Endothelial cell of umbilical vein (primary cell): ENCODE data around the gene PFKFB4. TPM values are rescaled to one million over a fixed set of nuclear protein-coding genes. Genes with fewer than 3 reads are reported as not detected.

Experiments used
- BruUV-seq: library from RNA; stranded (reverse); fragments of 400-500 nt; replicated peaks from 2 replicates; lab custom pipeline; 2021; lab: Mats Ljungman, UMichigan
- CTCF ChIA-PET: fragments of 300-600, 350-600 bp; sonication (Branson Sonifier 250); formaldehyde crosslinking; loops from one replicate; lab custom pipeline; 2021; ENCODE audit warnings: antibody characterized with exemption, inconsistent platforms; lab: Charles Lee
- POLR2A ChIA-PET: fragments of 300-600, 350-600 bp; sonication (Branson Sonifier 250); formaldehyde crosslinking; loops from one replicate; lab custom pipeline; 2021; ENCODE audit warnings: antibody characterized with exemption, inconsistent platforms; lab: Charles Lee
- DNase-seq: peaks from one replicate; pipeline ENCODE4 v3.0.0-alpha.2; 2011; ENCODE audit warnings: low read depth, low spot score
- FAIRE-seq: peaks from 2 replicates; lab custom pipeline; 2011; peaks lifted over from hg19 to GRCh38; lab: Jason Lieb, UNC
- H2AFZ ChIP-seq: 2 replicates; pipeline ENCODE4 v1.6.0; 2012; ENCODE audit warnings: low read depth, low read length, control low read depth, inconsistent platforms
- H3K27ac ChIP-seq: 2 replicates; pipeline ENCODE4 v1.5.1; 2011; ENCODE audit warnings: low read depth, mild to moderate bottlenecking, control low read depth, low read length, moderate library complexity; ENCODE audit not compliant: insufficient read depth
- H3K27me3 ChIP-seq, 2 experiments: 2 replicates each; pipeline versions ENCODE4 v1.6.0 to v1.6.1; 2011; ENCODE audit warnings: low read length in 2 of 2, mixed read lengths in 1 of 2; ENCODE audit not compliant: control insufficient read depth in 2 of 2, insufficient read depth in 2 of 2
- H3K36me3 ChIP-seq, 2 experiments: 2 replicates in 1 of 2; 3 replicates in 1 of 2; pipeline ENCODE4 v1.5.1; 2011; ENCODE audit warnings: low read length in 2 of 2, mild to moderate bottlenecking in 1 of 2, moderate library complexity in 1 of 2; ENCODE audit not compliant: control insufficient read depth in 2 of 2, insufficient read depth in 2 of 2; ENCODE audit errors: extremely low read depth in 1 of 2
- H3K4me1 ChIP-seq: 3 replicates; pipeline ENCODE4 v1.5.1; 2011; ENCODE audit warnings: mild to moderate bottlenecking, low read length; ENCODE audit not compliant: control insufficient read depth, insufficient read depth; ENCODE audit errors: extremely low read depth
- H3K4me2 ChIP-seq: 2 replicates; pipeline ENCODE4 v1.6.1; 2011; ENCODE audit warnings: low read length, control low read depth, mixed read lengths; ENCODE audit not compliant: insufficient read depth
- H3K4me3 ChIP-seq, 3 experiments: fragments of 200-600 bp in 1 of 3; sonication (generic), shearing (Covaris generic) in 1 of 3; replicated peaks in 1 of 3; 2 replicates each; pipeline ENCODE4 v1.5.1; 2011 to 2016; ENCODE audit warnings: control low read depth in 3 of 3, low read length in 3 of 3, mild to moderate bottlenecking in 2 of 3, inconsistent platforms in 1 of 3, low read depth in 1 of 3, moderate library complexity in 1 of 3; ENCODE audit not compliant: insufficient read depth in 1 of 3
- H3K79me2 ChIP-seq: 2 replicates; pipeline ENCODE4 v1.6.0; 2012; ENCODE audit warnings: low read length, inconsistent platforms; ENCODE audit not compliant: control insufficient read depth, insufficient read depth
- H3K9ac ChIP-seq: replicated peaks from 2 replicates; pipeline ENCODE3; 2011; ENCODE audit warnings: low read length, control low read depth; ENCODE audit not compliant: insufficient read depth; ENCODE audit errors: extremely low read depth
- H3K9me1 ChIP-seq: replicated peaks from 3 replicates; pipeline ENCODE4 v1.6.0; 2011; ENCODE audit warnings: mild to moderate bottlenecking, low read length; ENCODE audit not compliant: control insufficient read depth, insufficient read depth; ENCODE audit errors: extremely low read depth
- H3K9me3 ChIP-seq: replicated peaks from 2 replicates; pipeline ENCODE4 v1.5.1; 2012; ENCODE audit warnings: low read length, inconsistent platforms; ENCODE audit not compliant: control insufficient read depth, insufficient read depth
- H4K20me1 ChIP-seq: replicated peaks from 2 replicates; pipeline ENCODE3; 2011; ENCODE audit warnings: mild to moderate bottlenecking, low read length; ENCODE audit not compliant: control insufficient read depth, insufficient read depth; ENCODE audit errors: extremely low read depth
- CTCF ChIP-seq, 2 donors: IDR thresholded peaks; 1 replicate in 1 of 2; 2 replicates in 1 of 2; pipeline ENCODE4 v1.5.1; 2011; ENCODE audit warnings: low read length in 2 of 2, mild to moderate bottlenecking in 2 of 2, moderate library complexity in 2 of 2, control low read depth in 1 of 2, inconsistent platforms in 1 of 2, low read depth in 1 of 2; ENCODE audit not compliant: insufficient read depth in 1 of 2; ENCODE audit errors: extremely low read depth in 1 of 2
- FOS ChIP-seq: IDR thresholded peaks from 2 replicates; pipeline ENCODE4 v1.6.1; 2011; ENCODE audit warnings: mild to moderate bottlenecking, low read length, moderate library complexity, borderline replicate concordance; ENCODE audit not compliant: insufficient read depth
- GATA2 ChIP-seq: IDR thresholded peaks from 2 replicates; pipeline ENCODE4 v1.7.0; 2011; ENCODE audit warnings: low read depth, mild to moderate bottlenecking, moderate library complexity, mixed read lengths, low read length; ENCODE audit not compliant: insufficient read length, insufficient read depth
- JUN ChIP-seq: IDR thresholded peaks from 2 replicates; pipeline ENCODE4 v1.6.1; 2011; ENCODE audit warnings: borderline replicate concordance, low read depth; ENCODE audit not compliant: insufficient read length, insufficient read depth
- MYC ChIP-seq: IDR thresholded peaks from one replicate; pipeline ENCODE4 v1.6.1; 2011; ENCODE audit warnings: mild to moderate bottlenecking, low read depth, low read length
- POLR2A ChIP-seq: IDR thresholded peaks from 2 replicates; pipeline ENCODE4 v1.6.1; 2012; ENCODE audit warnings: low read depth, mild to moderate bottlenecking, control low read depth, low read length
- POLR2AphosphoS5 ChIP-seq: IDR thresholded peaks from 2 replicates; pipeline ENCODE4 v1.6.1; 2012; ENCODE audit warnings: low read depth, mild to moderate bottlenecking, control low read depth, low read length, moderate library complexity; ENCODE audit not compliant: insufficient read depth
- dilution Hi-C: fragments of 300-500 bp; cut with MboI; formaldehyde crosslinking; loops from one replicate; pipeline ENCODE4 v1.15.0; 2019; ENCODE audit warnings: low sequenced_read_pairs; ENCODE audit not compliant: extremely low pct_ligation_motif_present
- intact Hi-C: fragments of 100-400 bp; cut with micrococcal nuclease; formaldehyde crosslinking; loops from one replicate; pipeline ENCODE4 v1.10.0; 2022
- polyA plus RNA-seq, 4 experiments: library from polyadenylated mRNA; depleted of rRNA in 3 of 4; stranded (reverse) in 3 of 4; unstranded in 1 of 4; fragments of >200 nt; gene quantifications; 2 replicates each; pipeline versions ENCODE4 v1.2.1 to v1.2.3, GENCODE V29; 2011 to 2012; ENCODE audit warnings: missing spikeins in 1 of 4
- total RNA-seq: library from RNA; stranded (reverse); gene quantifications from 2 replicates; pipeline ENCODE4 v1.2.3, GENCODE V29; 2021

Gene PFKFB4
- total and polyA plus RNA-seq, 2 donors (not counting 3 experiments of a cell fraction or from before 2014, with no cell fraction given), result 4.0 to 4.2 TPM

- Histone ChIP-seq H3K36me3 (no peaks in the 10 kb centered on the region), H3K4me1 (no peaks in the 10 kb centered on the region), H3K9me3 (no peaks in the 10 kb centered on the region), H3K9ac (no peak overlapping the region), H3K27ac (no peak overlapping the region), H3K4me2 (no peak overlapping the region), H4K20me1 (no peaks in the 10 kb centered on the region), H3K27me3 (no peaks in the 10 kb centered on the region), H2AFZ (no peak overlapping the region), H3K79me2 (no peaks in the 10 kb centered on the region), H3K4me3 (no peak overlapping the region), H3K9me1 (no peaks in the 10 kb centered on the region)
- CTCF ChIA-PET, result interaction anchor here (0.6 to 1.7 kb wide), 3 partner anchors 21 to 92 kb away, joined by 3 to 5 read pairs (median 3); no protein-coding TSS in a partner anchor
- dilution Hi-C loops (no loop called here), intact Hi-C loops (no loop called here)
- FAIRE-seq (no peak), DNase-seq (no peak)
- POLR2A ChIA-PET, result no interaction called here
- no peak for TF ChIP-seq POLR2AphosphoS5
- TF ChIP-seq FOS, result no peak
- TF ChIP-seq GATA2, result no peak
- TF ChIP-seq JUN, result no peak
- no peak for TF ChIP-seq POLR2A
- no peak for TF ChIP-seq MYC
- no peak for TF ChIP-seq CTCF (IDR thresholded peaks at IDR 0.05; ENCODE audit: extremely low read depth in 1 of 2, insufficient read depth in 1 of 2, low read depth in 1 of 2, low read length in 2 of 2)
- BruUV-seq, result no TSS peak
Measured at GRCh38 chr3:48528048-48528447, 28.6 kb downstream of the PFKFB4 start.
